Subcutaneous abdominal adipose tissue (tissue), 5 donors: ENCODE results near the gene SMIM14.
A peak's percentile ranks its signal among the peaks of the same experiment; 100 is the strongest.
"Not testable (repeated sequence)": the region's sequence is repeated elsewhere in the genome, so short reads cannot be mapped to it uniquely, and the experiment has no call there.

Experiments
- H3K27ac ChIP-seq: one replicate; pipeline ENCODE4 v1.7.0; 2013; ENCODE audit warnings: low read depth, mild to moderate bottlenecking, inconsistent platforms, low read length, moderate library complexity
- H3K27me3 ChIP-seq, 5 donors: one replicate each; pipeline ENCODE4 v1.7.0; 2013; ENCODE audit warnings: low read length in 5 of 5, inconsistent platforms in 1 of 5; ENCODE audit not compliant: control insufficient read depth in 5 of 5, insufficient read depth in 4 of 5
- H3K36me3 ChIP-seq, 5 donors: one replicate each; pipeline ENCODE4 v1.7.0; 2013; ENCODE audit warnings: low read length in 5 of 5; ENCODE audit not compliant: control insufficient read depth in 5 of 5, insufficient read depth in 5 of 5
- H3K4me1 ChIP-seq, 5 donors: one replicate each; pipeline ENCODE4 v1.7.0; 2013; ENCODE audit warnings: low read length in 5 of 5, mild to moderate bottlenecking in 3 of 5, moderate library complexity in 1 of 5; ENCODE audit not compliant: control insufficient read depth in 5 of 5, insufficient read depth in 5 of 5
- H3K4me3 ChIP-seq, 5 donors: one replicate each; pipeline ENCODE4 v1.7.0; 2013; ENCODE audit warnings: low read length in 5 of 5, low read depth in 1 of 5
- H3K9ac ChIP-seq, 5 donors: one replicate each; pipeline ENCODE4 v1.7.0; 2013; ENCODE audit warnings: low read length in 5 of 5, mild to moderate bottlenecking in 4 of 5, moderate library complexity in 3 of 5
- H3K9me3 ChIP-seq, 5 donors: one replicate each; pipeline ENCODE4 v1.7.0; 2013; ENCODE audit warnings: low read length in 5 of 5; ENCODE audit not compliant: control insufficient read depth in 5 of 5
- donor health status: healthy.
- donor health status: healthy.
- donor health status: healthy.
- donor health status: healthy.
- donor health status: healthy.

SMIM14 gene

DNA sequence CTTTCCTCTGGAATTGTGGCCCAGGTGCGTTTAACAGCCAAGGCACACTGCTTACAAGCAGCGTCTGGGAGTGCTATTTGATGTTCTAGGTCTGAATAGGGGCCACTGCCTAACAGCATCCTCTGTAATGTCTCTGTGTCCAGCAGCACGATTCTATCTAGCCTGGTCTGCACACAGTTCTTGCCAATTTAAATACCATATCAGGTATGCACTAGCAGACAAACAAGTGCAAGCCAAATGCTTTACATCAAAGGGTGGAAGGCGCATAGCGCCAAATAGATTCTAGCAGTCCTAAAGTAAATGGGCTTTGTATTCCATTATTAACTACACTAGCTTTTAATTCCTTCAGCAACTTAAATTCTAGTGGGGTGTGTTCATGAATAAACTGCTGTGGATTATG is 95.6 kb downstream of the SMIM14 start:
- Histone ChIP-seq H3K36me3 (peaks cover 0 to 5% (median 0%) of the 10 kb centered on the region in 5 donors), H3K9ac (no peak overlapping the region), H3K27ac (no peak overlapping the region), H3K9me3 (no peaks in the 10 kb centered on the region), H3K27me3 (no peaks in the 10 kb centered on the region), H3K4me1 (no peaks in the 10 kb centered on the region), H3K4me3 (no peak overlapping the region)

GRCh38 chr4:39542611-39543012 is 96.1 kb downstream of the SMIM14 start:
- H3K36me3 ChIP-seq, result peaks cover 0 to 5% (median 0%) of the 10 kb centered on the region in 5 donors
- no peaks in the 10 kb centered on the region for H3K4me1 ChIP-seq
- H3K4me3 ChIP-seq, result no peak overlapping the region
- H3K9me3 ChIP-seq, result no peaks in the 10 kb centered on the region
- H3K9ac ChIP-seq, result no peak overlapping the region
- no peaks in the 10 kb centered on the region for H3K27me3 ChIP-seq
- H3K27ac ChIP-seq, result no peak overlapping the region

DNA sequence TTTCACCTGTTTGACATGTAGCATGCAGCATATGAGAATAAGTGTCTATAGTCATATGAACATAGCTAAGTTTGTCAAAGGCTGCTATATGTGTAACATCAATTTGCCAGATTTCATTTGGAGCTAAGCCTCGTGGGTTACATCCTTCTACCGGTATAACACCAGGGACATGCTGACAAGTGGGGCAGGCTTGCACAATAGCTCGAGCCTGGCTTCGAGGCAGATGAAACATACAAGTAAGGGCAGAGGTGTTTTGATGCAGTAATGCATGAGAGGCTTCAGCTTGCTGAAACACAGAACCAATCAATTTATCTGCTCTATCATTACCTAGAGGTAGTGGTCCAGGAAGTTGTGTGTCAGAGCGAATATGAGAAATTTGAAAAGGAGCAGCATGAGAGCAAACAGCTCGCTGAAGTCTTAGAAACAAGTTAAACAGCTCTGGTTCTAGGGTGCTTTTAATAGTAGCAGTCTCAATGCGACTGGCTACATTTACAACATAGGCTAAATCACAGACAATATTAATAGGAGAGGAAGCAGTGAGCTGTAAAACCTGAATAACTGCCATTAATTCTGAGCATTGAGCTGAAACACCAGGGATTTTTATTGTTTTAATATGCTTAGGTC is 96.6 kb downstream of the SMIM14 start:
- Histone ChIP-seq H3K9ac (no peak overlapping the region), H3K36me3 (peaks cover 0 to 5% (median 0%) of the 10 kb centered on the region in 5 donors), H3K4me3 (no peak overlapping the region), H3K4me1 (no peaks in the 10 kb centered on the region), H3K9me3 (no peaks in the 10 kb centered on the region), H3K27ac (no peak overlapping the region), H3K27me3 (no peaks in the 10 kb centered on the region)

DNA sequence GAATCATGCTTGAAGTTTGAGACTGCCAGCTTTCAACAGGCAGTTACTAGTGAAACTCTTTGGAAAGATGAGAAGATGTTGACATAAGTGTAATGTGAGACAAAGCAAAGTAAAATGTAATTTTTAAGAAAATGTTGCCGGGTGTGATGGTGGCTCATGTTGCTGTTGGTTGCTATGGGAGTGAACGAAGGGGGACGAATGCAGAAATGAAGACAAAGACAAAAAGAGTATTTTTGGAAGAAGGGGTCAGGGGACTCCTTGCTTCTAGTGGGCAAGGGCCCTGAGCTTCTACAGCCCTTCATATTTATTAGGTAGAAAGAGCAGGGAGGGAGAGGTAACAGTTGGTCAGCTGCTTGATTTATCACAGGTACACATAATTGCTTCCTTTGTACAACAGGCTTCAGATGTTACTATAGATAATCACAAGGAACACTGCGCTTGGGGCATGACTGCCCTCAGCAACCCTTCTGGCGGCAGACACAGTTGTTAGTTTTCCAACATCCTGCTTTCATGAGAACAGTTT is 99.5 kb downstream of the SMIM14 start:
- H3K4me3 ChIP-seq, result no peak overlapping the region
- no peaks in the 10 kb centered on the region for H3K4me1 ChIP-seq
- H3K27ac ChIP-seq, result no peak overlapping the region
- no peak overlapping the region for H3K9ac ChIP-seq
- no peaks in the 10 kb centered on the region for H3K9me3 ChIP-seq
- H3K36me3 ChIP-seq, result peaks cover 0 to 8% (median 1%) of the 10 kb centered on the region in 5 donors
- no peaks in the 10 kb centered on the region for H3K27me3 ChIP-seq

- no peak overlapping the region for H3K4me3 ChIP-seq
- no peaks in the 10 kb centered on the region for H3K9me3 ChIP-seq
- H3K27ac ChIP-seq, result no peak overlapping the region
- H3K4me1 ChIP-seq, result peaks cover 0 to 4% (median 2%) of the 10 kb centered on the region in 5 donors
- peaks cover 0 to 9% (median 4%) of the 10 kb centered on the region in 5 donors for H3K36me3 ChIP-seq
- H3K27me3 ChIP-seq, result no peaks in the 10 kb centered on the region
- H3K9ac ChIP-seq, result no peak overlapping the region
Observed at GRCh38 chr4:39533541-39533940, 105.1 kb downstream of the SMIM14 start.

- not testable (repeated sequence) for H3K36me3 ChIP-seq, H3K9ac ChIP-seq, H3K27ac ChIP-seq, H3K4me3 ChIP-seq, H3K27me3 ChIP-seq, H3K9me3 ChIP-seq
- peaks cover 0 to 10% (median 8%) of the 10 kb centered on the region in 5 donors for H3K4me1 ChIP-seq
Observed at GRCh38 chr4:39532237-39532636, 106.4 kb downstream of the SMIM14 start.

GRCh38 chr4:39530682-39531081 is 108.0 kb downstream of the SMIM14 start:
- no peaks in the 10 kb centered on the region for H3K27me3 ChIP-seq
- H3K9ac ChIP-seq, result no peak overlapping the region
- H3K4me3 ChIP-seq, result no peak overlapping the region
- H3K27ac ChIP-seq, result no peak overlapping the region
- H3K36me3 ChIP-seq, result peaks cover 0 to 6% (median 4%) of the 10 kb centered on the region in 5 donors
- peaks cover 0 to 24% (median 21%) of the 10 kb centered on the region in 5 donors for H3K4me1 ChIP-seq
- no peaks in the 10 kb centered on the region for H3K9me3 ChIP-seq

- Histone ChIP-seq H3K9ac (no peak overlapping the region), H3K27ac (no peak overlapping the region), H3K27me3 (no peaks in the 10 kb centered on the region)
Observed at GRCh38 chr4:39529534-39529933, 109.1 kb downstream of the SMIM14 start.

GRCh38 chr4:39528061-39528465 is 110.6 kb downstream of the SMIM14 start:
- H3K9me3 ChIP-seq, result no peaks in the 10 kb centered on the region
- H3K4me3 ChIP-seq, result peak overlapping the region; percentile 66 to 99 (median 94)

More at GRCh38 chr4:39529534-39529933, 109.1 kb downstream of the SMIM14 start:
- Histone ChIP-seq H3K4me1 (peaks cover 0 to 24% (median 23%) of the 10 kb centered on the region in 5 donors), H3K4me3 (no peak overlapping the region), H3K9me3 (no peaks in the 10 kb centered on the region), H3K36me3 (peaks cover 0 to 6% (median 3%) of the 10 kb centered on the region in 5 donors)

DNA sequence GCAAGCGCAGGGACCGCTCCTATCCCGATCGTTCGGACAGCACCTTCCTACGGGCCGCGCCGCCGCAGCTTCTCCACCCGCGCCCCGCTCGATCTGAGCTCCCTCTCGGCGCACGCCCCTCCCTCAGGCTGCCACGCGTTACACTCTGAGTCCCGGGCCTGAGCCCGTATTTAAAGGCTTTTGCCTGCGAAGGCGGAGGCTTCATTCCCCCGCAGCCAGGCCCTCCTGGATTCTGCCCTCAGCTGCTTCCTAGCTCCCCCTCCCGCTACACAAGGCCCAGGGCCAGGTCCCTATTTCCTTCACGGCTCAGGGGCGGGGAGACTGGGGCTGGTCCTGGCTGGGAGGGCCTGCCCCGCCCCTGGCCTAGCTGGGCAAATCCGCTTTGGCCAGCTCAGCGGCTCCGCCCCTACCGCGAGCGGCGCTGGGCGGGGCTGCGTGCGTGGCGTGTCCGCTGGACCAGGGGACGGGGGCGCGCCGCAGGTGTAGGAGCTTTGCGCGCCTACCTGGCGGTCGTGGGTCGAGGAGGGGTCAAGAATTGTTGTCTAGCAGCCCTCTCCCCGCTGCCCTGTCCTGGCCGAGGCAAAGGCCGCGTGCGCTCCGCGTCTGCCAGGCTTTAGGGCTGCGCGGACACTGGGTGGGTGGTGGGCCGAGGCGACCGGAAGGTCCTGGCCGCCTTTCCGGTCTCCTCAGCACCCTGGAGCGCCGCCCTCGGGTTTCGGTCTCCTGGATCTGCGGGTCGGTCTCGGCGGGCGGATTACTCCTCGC is 111.2 kb downstream of the SMIM14 start, which contains the start of gene UGDH:
UGDH (minus strand) TSS at position 144 of the 765 bp plus-strand sequence. CDS start 5,927 bp downstream, outside the sequence.
- no peaks in the 10 kb centered on the region for H3K9me3 ChIP-seq
- H3K4me3 ChIP-seq, result peak within 1 kb of the TSS; percentile 85 to 99 (median 94)
- peaks cover 0 to 3% (median 0%) of the 10 kb centered on the region in 5 donors for H3K36me3 ChIP-seq
- no peaks in the 10 kb centered on the region for H3K27me3 ChIP-seq
- H3K27ac ChIP-seq, result peak within 1 kb of the TSS; percentile 90
- peaks cover 0 to 24% (median 23%) of the 10 kb centered on the region in 5 donors for H3K4me1 ChIP-seq
- peak within 1 kb of the TSS; percentile 77 to 95 (median 87) for H3K9ac ChIP-seq

More at GRCh38 chr4:39528061-39528465, 110.6 kb downstream of the SMIM14 start:
- H3K4me1 ChIP-seq, result peaks cover 0 to 24% (median 23%) of the 10 kb centered on the region in 5 donors
- no peaks in the 10 kb centered on the region for H3K27me3 ChIP-seq
- peaks cover 0 to 4% (median 0%) of the 10 kb centered on the region in 5 donors for H3K36me3 ChIP-seq
- H3K9ac ChIP-seq, result peak overlapping the region; percentile 56 to 95 (median 86)
- H3K27ac ChIP-seq, result peak overlapping the region; percentile 90
